ENCODE measurements around the gene LZIC. TPM values are rescaled to one million over a fixed set of nuclear protein-coding genes. Genes with fewer than 3 reads are reported as not detected.

The LZIC gene
- total RNA-seq, 1 experiment from 2014 or later, result 19.8 TPM

- TF ChIP-seq, protein P1, sequence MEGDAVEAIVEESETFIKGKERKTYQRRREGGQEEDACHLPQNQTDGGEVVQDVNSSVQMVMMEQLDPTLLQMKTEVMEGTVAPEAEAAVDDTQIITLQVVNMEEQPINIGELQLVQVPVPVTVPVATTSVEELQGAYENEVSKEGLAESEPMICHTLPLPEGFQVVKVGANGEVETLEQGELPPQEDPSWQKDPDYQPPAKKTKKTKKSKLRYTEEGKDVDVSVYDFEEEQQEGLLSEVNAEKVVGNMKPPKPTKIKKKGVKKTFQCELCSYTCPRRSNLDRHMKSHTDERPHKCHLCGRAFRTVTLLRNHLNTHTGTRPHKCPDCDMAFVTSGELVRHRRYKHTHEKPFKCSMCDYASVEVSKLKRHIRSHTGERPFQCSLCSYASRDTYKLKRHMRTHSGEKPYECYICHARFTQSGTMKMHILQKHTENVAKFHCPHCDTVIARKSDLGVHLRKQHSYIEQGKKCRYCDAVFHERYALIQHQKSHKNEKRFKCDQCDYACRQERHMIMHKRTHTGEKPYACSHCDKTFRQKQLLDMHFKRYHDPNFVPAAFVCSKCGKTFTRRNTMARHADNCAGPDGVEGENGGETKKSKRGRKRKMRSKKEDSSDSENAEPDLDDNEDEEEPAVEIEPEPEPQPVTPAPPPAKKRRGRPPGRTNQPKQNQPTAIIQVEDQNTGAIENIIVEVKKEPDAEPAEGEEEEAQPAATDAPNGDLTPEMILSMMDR (IDR thresholded peaks at IDR 0.05; ENCODE audit: unreplicated experiment), result no peak
- CTCF ChIA-PET, result no interaction called here
- intact Hi-C loops (cut with micrococcal nuclease; ENCODE audit: unreplicated experiment), result no loop called here
- no peaks in the 10 kb centered on the region for H3K9me3 Mint-ChIP-seq (ENCODE audit: low read depth, unreplicated experiment)
- BruUV-seq (replicated peaks), result no TSS peak
- H3K4me3 Mint-ChIP-seq (ENCODE audit: low read depth, unreplicated experiment), result no peak overlapping the region
- H3K4me1 Mint-ChIP-seq (ENCODE audit: low read depth, unreplicated experiment), result peaks cover 22% of the 10 kb centered on the region
- H3K27me3 Mint-ChIP-seq (ENCODE audit: unreplicated experiment), result no peaks in the 10 kb centered on the region
- DNase-seq, result no peak
- peaks cover 22% of the 10 kb centered on the region for H3K36me3 Mint-ChIP-seq (ENCODE audit: insufficient read depth, unreplicated experiment)
- H3K27ac Mint-ChIP-seq (ENCODE audit: unreplicated experiment), result no peak overlapping the region
Observed at GRCh38 chr1:9906466-9906865, 36.7 kb downstream of the LZIC start.

DNA sequence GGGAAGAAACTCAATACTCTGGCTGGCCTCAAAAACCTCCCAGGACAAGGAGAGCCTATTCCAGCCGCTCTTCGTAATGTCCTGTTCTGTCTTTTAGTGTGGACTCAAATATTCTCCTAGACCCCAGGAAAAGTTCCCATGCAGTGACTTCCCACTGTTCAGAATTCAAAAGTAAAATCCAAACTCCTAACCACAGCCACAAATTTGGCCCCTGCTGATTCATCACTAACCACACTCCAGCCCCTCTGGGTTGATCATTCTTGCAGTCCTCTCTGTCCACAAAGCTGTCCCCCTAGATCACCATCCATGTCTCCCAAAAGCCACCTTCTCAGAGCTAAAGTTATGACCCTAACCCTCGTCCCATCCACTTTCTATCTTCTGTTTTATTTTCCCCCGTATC is 38.2 kb downstream of the LZIC start:
- intact Hi-C loops (cut with micrococcal nuclease; ENCODE audit: unreplicated experiment), result no loop called here
- Mint-ChIP-seq H3K27ac (ENCODE audit: unreplicated experiment) (no peak overlapping the region), H3K27me3 (ENCODE audit: unreplicated experiment) (no peaks in the 10 kb centered on the region), H3K4me3 (ENCODE audit: low read depth, unreplicated experiment) (no peak overlapping the region), H3K4me1 (ENCODE audit: low read depth, unreplicated experiment) (peaks cover 35% of the 10 kb centered on the region), H3K36me3 (ENCODE audit: insufficient read depth, unreplicated experiment) (peaks cover 10% of the 10 kb centered on the region), H3K9me3 (ENCODE audit: low read depth, unreplicated experiment) (no peaks in the 10 kb centered on the region)
- no TSS peak for BruUV-seq (replicated peaks)
- CTCF ChIA-PET, result no interaction called here
- TF ChIP-seq, protein P1 (IDR thresholded peaks at IDR 0.05; ENCODE audit: unreplicated experiment), result no peak
- no peak for DNase-seq

DNA sequence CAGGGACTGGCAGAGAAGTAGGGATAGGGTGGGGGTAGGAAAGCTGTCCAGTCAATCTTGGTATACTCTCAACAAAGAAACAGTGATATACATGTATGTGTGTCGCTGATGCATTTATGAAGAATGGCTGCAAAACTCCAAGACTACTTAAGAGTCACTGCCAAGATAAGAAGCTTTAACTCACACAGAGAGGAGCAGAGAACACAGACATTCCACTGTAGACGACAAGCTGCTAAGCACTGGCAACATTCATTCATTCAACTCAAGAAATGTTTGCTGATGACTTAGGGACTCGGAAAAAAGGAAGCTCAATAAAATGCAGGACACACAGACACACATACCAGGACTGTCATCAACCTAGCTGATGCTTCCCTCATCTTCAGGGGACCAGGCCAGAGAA is 38.6 kb downstream of the LZIC start:
- CTCF ChIA-PET, result no interaction called here
- peaks cover 35% of the 10 kb centered on the region for H3K4me1 Mint-ChIP-seq (ENCODE audit: low read depth, unreplicated experiment)
- DNase-seq, result no peak
- no peak overlapping the region for H3K4me3 Mint-ChIP-seq (ENCODE audit: low read depth, unreplicated experiment)
- H3K9me3 Mint-ChIP-seq (ENCODE audit: low read depth, unreplicated experiment), result no peaks in the 10 kb centered on the region
- no peaks in the 10 kb centered on the region for H3K27me3 Mint-ChIP-seq (ENCODE audit: unreplicated experiment)
- intact Hi-C loops (cut with micrococcal nuclease; ENCODE audit: unreplicated experiment), result no loop called here
- peaks cover 8% of the 10 kb centered on the region for H3K36me3 Mint-ChIP-seq (ENCODE audit: insufficient read depth, unreplicated experiment)
- BruUV-seq (replicated peaks), result no TSS peak
- H3K27ac Mint-ChIP-seq (ENCODE audit: unreplicated experiment), result no peak overlapping the region
- TF ChIP-seq, protein P1 (IDR thresholded peaks at IDR 0.05; ENCODE audit: unreplicated experiment), result no peak

DNA sequence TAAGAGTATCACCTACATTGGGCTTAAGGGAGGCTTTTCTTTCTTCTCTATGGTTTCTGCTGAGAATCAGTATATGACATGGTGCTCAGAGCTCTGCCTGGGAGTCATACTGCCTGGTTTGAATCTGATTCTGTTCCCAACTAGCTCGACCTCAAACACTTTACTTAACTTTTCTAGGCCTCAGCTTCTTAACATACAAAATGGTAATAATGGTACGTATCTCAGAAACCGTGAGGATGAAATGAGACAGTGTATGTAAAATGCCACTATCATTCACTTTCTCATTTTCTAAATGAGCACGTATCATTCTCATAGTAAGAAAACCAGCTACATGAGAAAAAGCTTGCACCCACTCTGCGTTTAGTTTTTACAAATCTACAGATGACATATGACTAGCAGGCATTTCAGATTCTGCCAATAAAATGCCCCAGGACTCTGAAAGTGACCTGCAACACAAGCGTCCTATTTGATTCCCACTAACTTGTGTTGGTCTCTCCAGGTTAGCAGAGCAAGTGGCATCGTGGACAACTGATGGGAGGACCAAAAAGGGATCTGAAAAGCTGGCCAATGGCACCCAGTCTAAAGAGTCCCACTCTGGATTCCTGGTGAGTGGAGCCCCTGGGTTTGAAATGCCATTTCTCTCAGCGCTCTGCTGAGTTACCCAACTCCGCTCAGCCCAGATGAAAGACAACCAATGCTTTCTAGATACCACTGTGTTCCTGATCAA is 39.2 kb downstream of the LZIC start:
- Mint-ChIP-seq H3K4me1 (ENCODE audit: low read depth, unreplicated experiment) (peaks cover 31% of the 10 kb centered on the region), H3K9me3 (ENCODE audit: low read depth, unreplicated experiment) (no peaks in the 10 kb centered on the region), H3K4me3 (ENCODE audit: low read depth, unreplicated experiment) (no peak overlapping the region), H3K36me3 (ENCODE audit: insufficient read depth, unreplicated experiment) (peaks cover 1% of the 10 kb centered on the region), H3K27ac (ENCODE audit: unreplicated experiment) (no peak overlapping the region), H3K27me3 (ENCODE audit: unreplicated experiment) (no peaks in the 10 kb centered on the region)
- no peak for DNase-seq
- TF ChIP-seq, protein P1 (IDR thresholded peaks at IDR 0.05; ENCODE audit: unreplicated experiment), result no peak
- no TSS peak for BruUV-seq (replicated peaks)
- intact Hi-C loops (cut with micrococcal nuclease; ENCODE audit: unreplicated experiment), result no loop called here
- CTCF ChIA-PET, result no interaction called here
